H1 (cell line): ENCODE measurements around the gene SCAI.

Source experiments
- HDAC6 ChIP-seq: IDR thresholded peaks from one replicate; pipeline ENCODE4 v1.7.1; 2012; ENCODE audit warnings: low read depth, mild to moderate bottlenecking, inconsistent platforms, low read length, moderate library complexity
- SIX5 ChIP-seq: IDR thresholded peaks from 2 replicates; pipeline ENCODE4 v1.6.1; 2011; ENCODE audit warnings: mild to moderate bottlenecking, low read depth, low read length
- TF ChIP-seq, protein P1 (sequence below), 3 experiments: IDR thresholded peaks; 1 replicate in 2 of 3; 2 replicates in 1 of 3; pipeline versions ENCODE4 v1.5.1 to v1.6.1; 2011; ENCODE audit warnings: low read length in 3 of 3, mild to moderate bottlenecking in 3 of 3, inconsistent platforms in 2 of 3, low read depth in 1 of 3, moderate library complexity in 1 of 3; ENCODE audit not compliant: insufficient read depth in 1 of 3; ENCODE audit errors: control extremely low read depth in 1 of 3

DNA sequence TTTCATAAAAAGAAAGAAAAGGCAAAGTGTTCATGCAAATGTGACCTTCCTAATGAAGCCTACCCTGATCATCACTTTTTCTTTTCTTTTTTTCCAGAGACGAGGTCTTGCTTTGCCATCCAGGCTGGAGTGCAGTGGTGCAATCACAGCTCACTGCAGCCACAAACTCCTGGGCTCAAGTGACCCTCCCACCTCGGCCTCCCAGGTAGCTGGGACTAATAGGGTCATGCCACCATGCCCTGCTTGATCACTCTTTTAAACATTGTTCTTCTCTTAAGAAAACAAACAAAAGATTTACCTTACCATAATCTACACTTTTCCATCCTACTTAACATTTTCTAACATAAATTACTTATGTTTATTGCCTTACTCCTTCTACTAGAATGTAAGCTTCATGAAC lies 193.9 kb downstream of the SCAI start:
- TF ChIP-seq, protein P1, sequence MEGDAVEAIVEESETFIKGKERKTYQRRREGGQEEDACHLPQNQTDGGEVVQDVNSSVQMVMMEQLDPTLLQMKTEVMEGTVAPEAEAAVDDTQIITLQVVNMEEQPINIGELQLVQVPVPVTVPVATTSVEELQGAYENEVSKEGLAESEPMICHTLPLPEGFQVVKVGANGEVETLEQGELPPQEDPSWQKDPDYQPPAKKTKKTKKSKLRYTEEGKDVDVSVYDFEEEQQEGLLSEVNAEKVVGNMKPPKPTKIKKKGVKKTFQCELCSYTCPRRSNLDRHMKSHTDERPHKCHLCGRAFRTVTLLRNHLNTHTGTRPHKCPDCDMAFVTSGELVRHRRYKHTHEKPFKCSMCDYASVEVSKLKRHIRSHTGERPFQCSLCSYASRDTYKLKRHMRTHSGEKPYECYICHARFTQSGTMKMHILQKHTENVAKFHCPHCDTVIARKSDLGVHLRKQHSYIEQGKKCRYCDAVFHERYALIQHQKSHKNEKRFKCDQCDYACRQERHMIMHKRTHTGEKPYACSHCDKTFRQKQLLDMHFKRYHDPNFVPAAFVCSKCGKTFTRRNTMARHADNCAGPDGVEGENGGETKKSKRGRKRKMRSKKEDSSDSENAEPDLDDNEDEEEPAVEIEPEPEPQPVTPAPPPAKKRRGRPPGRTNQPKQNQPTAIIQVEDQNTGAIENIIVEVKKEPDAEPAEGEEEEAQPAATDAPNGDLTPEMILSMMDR (IDR thresholded peaks at IDR 0.05; ENCODE audit: control extremely low read depth in 1 of 3, insufficient read depth in 1 of 3, low read depth in 1 of 3, low read length in 3 of 3) = no peak
- TF ChIP-seq SIX5 = no peak
- no peak for TF ChIP-seq HDAC6
